DND-41 (cell line): ENCODE measurements around the gene SETD6.

Experiments used
- ATAC-seq: fragments of 200-7000 bp; cut with Tn5 transposase; 3 replicates; pipeline ENCODE4 v1.9.1; 2021; ENCODE audit warnings: low read depth; ENCODE audit not compliant: insufficient read depth
- DNase-seq: peaks from one replicate; pipeline ENCODE4 v3.0.0-alpha.2; 2020
- H2AFZ ChIP-seq: 2 replicates; pipeline ENCODE4 v1.6.0; 2012; ENCODE audit warnings: low read depth, low read length
- H3K27ac ChIP-seq: 2 replicates; pipeline ENCODE4 v1.5.1; 2012; ENCODE audit warnings: low read length, inconsistent platforms
- H3K27me3 ChIP-seq: fragments of 200-600 bp; sonication (generic); 2 replicates; pipeline ENCODE4 v1.6.0; 2012; ENCODE audit warnings: low read length, mild to moderate bottlenecking, inconsistent platforms; ENCODE audit not compliant: insufficient read depth, poor library complexity
- H3K36me3 ChIP-seq: 2 replicates; pipeline ENCODE4 v1.5.1; 2012; ENCODE audit warnings: low read length, inconsistent platforms; ENCODE audit not compliant: insufficient read depth
- H3K4me1 ChIP-seq: 2 replicates; pipeline ENCODE4 v1.5.1; 2012; ENCODE audit warnings: mild to moderate bottlenecking, low read length; ENCODE audit not compliant: insufficient read depth
- H3K4me2 ChIP-seq: 2 replicates; pipeline ENCODE4 v1.6.0; 2012; ENCODE audit warnings: mild to moderate bottlenecking, moderate library complexity, low read length, inconsistent platforms; ENCODE audit not compliant: insufficient read depth
- H3K4me3 ChIP-seq, 2 experiments: fragments of 200-600 bp in 1 of 2; shearing (Covaris generic) in 1 of 2; 2 replicates each; pipeline ENCODE4 v1.5.1; 2012 to 2016; ENCODE audit warnings: inconsistent platforms in 2 of 2, low read length in 2 of 2, mild to moderate bottlenecking in 2 of 2, low read depth in 1 of 2, moderate library complexity in 1 of 2
- H3K79me2 ChIP-seq: 2 replicates; pipeline ENCODE4 v1.6.0; 2012; ENCODE audit warnings: low read length, inconsistent platforms; ENCODE audit not compliant: insufficient read depth
- H3K9ac ChIP-seq: 2 replicates; pipeline ENCODE4 v1.6.0; 2012; ENCODE audit warnings: low read depth, mild to moderate bottlenecking, inconsistent platforms, low read length, moderate library complexity
- H3K9me3 ChIP-seq: 2 replicates; pipeline ENCODE4 v1.5.1; 2012; ENCODE audit warnings: low read length, moderate library complexity, mild to moderate bottlenecking, inconsistent platforms; ENCODE audit not compliant: insufficient read depth, severe bottlenecking
- H4K20me1 ChIP-seq: 2 replicates; pipeline ENCODE4 v1.6.0; 2012; ENCODE audit warnings: low read length; ENCODE audit not compliant: insufficient read depth
- EZH2 ChIP-seq: IDR thresholded peaks from 3 replicates; pipeline ENCODE4 v1.6.1; 2012; ENCODE audit warnings: borderline replicate concordance, low read depth, mild to moderate bottlenecking, moderate library complexity, low read length, inconsistent platforms; ENCODE audit not compliant: severe bottlenecking
- TF ChIP-seq, protein P1 (sequence below): IDR thresholded peaks from 2 replicates; pipeline ENCODE4 v1.5.1; 2012; ENCODE audit warnings: borderline replicate concordance, low read length, moderate library complexity, mild to moderate bottlenecking; ENCODE audit not compliant: poor library complexity, severe bottlenecking; ENCODE audit errors: extremely low read depth

SETD6 gene

GRCh38 chr16:58471209-58471975 is 43.9 kb upstream of the SETD6 start:
- Histone ChIP-seq H3K27ac (no peak overlapping the region), H3K79me2 (no peaks in the 10 kb centered on the region), H3K9ac (no peak overlapping the region), H3K27me3 (no peaks in the 10 kb centered on the region), H4K20me1 (no peaks in the 10 kb centered on the region), H3K9me3 (no peaks in the 10 kb centered on the region), H2AFZ (no peak overlapping the region), H3K4me1 (no peaks in the 10 kb centered on the region), H3K36me3 (no peaks in the 10 kb centered on the region), H3K4me3 (no peak overlapping the region), H3K4me2 (no peak overlapping the region)
- 0 out of 3 replicates have a peak, but pooled peaks have one; percentile 37 for ATAC-seq
- no peak for DNase-seq
- no peak for TF ChIP-seq EZH2
- TF ChIP-seq, protein P1, sequence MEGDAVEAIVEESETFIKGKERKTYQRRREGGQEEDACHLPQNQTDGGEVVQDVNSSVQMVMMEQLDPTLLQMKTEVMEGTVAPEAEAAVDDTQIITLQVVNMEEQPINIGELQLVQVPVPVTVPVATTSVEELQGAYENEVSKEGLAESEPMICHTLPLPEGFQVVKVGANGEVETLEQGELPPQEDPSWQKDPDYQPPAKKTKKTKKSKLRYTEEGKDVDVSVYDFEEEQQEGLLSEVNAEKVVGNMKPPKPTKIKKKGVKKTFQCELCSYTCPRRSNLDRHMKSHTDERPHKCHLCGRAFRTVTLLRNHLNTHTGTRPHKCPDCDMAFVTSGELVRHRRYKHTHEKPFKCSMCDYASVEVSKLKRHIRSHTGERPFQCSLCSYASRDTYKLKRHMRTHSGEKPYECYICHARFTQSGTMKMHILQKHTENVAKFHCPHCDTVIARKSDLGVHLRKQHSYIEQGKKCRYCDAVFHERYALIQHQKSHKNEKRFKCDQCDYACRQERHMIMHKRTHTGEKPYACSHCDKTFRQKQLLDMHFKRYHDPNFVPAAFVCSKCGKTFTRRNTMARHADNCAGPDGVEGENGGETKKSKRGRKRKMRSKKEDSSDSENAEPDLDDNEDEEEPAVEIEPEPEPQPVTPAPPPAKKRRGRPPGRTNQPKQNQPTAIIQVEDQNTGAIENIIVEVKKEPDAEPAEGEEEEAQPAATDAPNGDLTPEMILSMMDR = no peak

- H3K4me2 ChIP-seq = no peak overlapping the region
- no peak for DNase-seq
These were observed 43.1 kb upstream of the SETD6 start for GRCh38 chr16:58472266-58472665.

GRCh38 chr16:58472827-58473226 is 42.5 kb upstream of the SETD6 start:
- Histone ChIP-seq H3K9ac (no peak overlapping the region), H3K9me3 (no peaks in the 10 kb centered on the region), H2AFZ (no peak overlapping the region), H4K20me1 (no peaks in the 10 kb centered on the region), H3K4me1 (no peaks in the 10 kb centered on the region), H3K79me2 (no peaks in the 10 kb centered on the region), H3K4me3 (no peak overlapping the region), H3K27ac (no peak overlapping the region), H3K4me2 (no peak overlapping the region), H3K27me3 (no peaks in the 10 kb centered on the region), H3K36me3 (no peaks in the 10 kb centered on the region)
- DNase-seq = no peak
- TF ChIP-seq EZH2 = no peak
- TF ChIP-seq, protein P1 = no peak
- no peak for ATAC-seq

More at GRCh38 chr16:58472266-58472665, 43.1 kb upstream of the SETD6 start:
- no peaks in the 10 kb centered on the region for H3K36me3 ChIP-seq
- no peak overlapping the region for H2AFZ ChIP-seq
- no peaks in the 10 kb centered on the region for H4K20me1 ChIP-seq
- no peak overlapping the region for H3K27ac ChIP-seq
- no peaks in the 10 kb centered on the region for H3K79me2 ChIP-seq
- TF ChIP-seq, protein P1 = no peak
- TF ChIP-seq EZH2 = no peak
- H3K9ac ChIP-seq = no peak overlapping the region
- no peak for ATAC-seq
- H3K9me3 ChIP-seq = no peaks in the 10 kb centered on the region
- H3K4me1 ChIP-seq = no peaks in the 10 kb centered on the region
- H3K4me3 ChIP-seq = no peak overlapping the region
- no peaks in the 10 kb centered on the region for H3K27me3 ChIP-seq
